CD4-positive, alpha-beta T cell treated with Interferon alpha-2 for 1 hour (primary cell): ENCODE measurements around the gene BPIFB3.
A peak's percentile ranks its signal among the peaks of the same experiment; 100 is the strongest.
"Not testable (repeated sequence)": the region's sequence is repeated elsewhere in the genome, so short reads cannot be mapped to it uniquely, and the experiment has no call there.

Experiments used
- DNase-seq, 2 donors: peaks; one replicate each; pipeline ENCODE4 v3.0.0-alpha.2; 2020 to 2022

BPIFB3 gene

GRCh38 chr20:33091693-33092092, 38.0 kb downstream of the BPIFB3 start:
- no peak for DNase-seq

GRCh38 chr20:33092361-33092760, 38.7 kb downstream of the BPIFB3 start:
- no peak for DNase-seq

DNA sequence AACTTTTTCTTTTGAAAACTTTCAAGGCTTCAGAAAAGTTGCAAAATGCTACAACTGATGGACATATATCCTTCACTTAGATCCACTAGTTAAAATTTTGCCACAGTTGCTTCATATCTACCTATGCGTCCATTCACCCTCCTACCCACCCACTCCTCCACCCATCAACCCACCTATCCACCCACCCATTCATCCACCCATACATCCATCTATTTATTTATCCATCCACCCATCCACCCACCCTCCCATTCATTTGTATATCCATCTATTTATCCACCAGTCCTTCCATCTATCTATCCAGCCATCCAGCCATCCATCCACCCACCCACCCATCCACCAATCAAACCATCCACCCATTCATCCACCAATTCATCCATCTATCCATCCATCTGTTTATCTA, 39.4 kb downstream of the BPIFB3 start:
- DNase-seq, result no peak

DNA sequence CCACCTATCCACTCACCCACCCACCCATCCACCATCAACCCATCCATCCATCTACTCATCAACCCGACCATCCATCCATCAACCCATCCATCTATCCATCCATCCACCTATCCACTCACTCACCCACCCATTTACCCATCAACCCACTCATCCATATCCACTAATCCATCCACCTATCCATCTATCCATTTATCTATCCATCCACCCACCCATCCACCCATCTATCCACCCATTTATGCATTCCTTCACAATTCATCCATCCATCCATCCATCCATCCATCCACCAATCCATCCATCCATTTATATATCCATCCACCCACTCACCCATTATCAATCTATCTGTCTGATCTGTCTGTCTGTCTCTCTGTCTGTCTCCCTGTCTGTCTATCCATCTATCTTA, 39.9 kb downstream of the BPIFB3 start:
- DNase-seq, result no peak

- DNase-seq, result no peak
Measured at GRCh38 chr20:33095249-33095648, 41.5 kb downstream of the BPIFB3 start.

DNA sequence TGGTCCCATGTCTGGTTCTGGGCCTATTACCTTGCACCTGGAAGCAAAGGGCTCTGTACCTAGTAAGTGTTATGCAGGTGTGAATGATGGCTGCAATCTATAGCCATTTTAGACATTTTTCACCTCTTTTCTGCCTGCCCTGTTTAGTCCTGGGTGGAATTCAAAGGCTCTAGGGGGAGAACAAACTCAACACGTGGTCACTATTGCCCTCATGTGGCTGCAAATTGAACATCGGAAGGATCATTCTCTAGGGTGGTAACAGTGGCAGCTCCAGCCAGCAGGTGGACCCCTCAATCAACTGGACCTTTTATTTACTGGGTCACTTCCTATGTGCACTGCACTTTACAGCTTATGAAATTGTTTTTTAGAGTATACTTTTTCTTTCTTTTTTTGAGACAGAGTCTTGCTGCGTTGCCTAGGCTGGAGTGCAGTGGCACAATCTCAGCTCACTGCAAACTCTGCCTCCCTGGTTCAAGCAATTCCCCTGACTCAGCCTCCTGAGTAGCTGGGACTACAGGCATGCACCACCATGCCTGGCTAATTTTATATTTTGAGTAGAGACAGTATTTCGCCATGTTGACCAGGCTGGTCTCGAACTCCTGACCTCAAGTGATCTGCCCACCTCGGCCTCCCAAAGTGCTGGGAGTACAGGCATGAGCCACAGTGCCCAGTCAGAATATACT, 42.3 kb downstream of the BPIFB3 start:
- peak; percentile 27 to 53 for DNase-seq

GRCh38 chr20:33097001-33097400, 43.3 kb downstream of the BPIFB3 start:
- no peak for DNase-seq

- DNase-seq, result no peak
Measured at GRCh38 chr20:33099843-33100538, 46.3 kb downstream of the BPIFB3 start.

- no peak for DNase-seq
Measured at GRCh38 chr20:33103556-33103955, 49.9 kb downstream of the BPIFB3 start.

- DNase-seq, result no peak
Measured at GRCh38 chr20:33104336-33104735, 50.6 kb downstream of the BPIFB3 start.

GRCh38 chr20:33105316-33105924, 51.7 kb downstream of the BPIFB3 start:
- no peak for DNase-seq

- DNase-seq, result not testable (repeated sequence)
Measured at GRCh38 chr20:33106058-33106620, 52.4 kb downstream of the BPIFB3 start.

- DNase-seq, result no peak
Measured at GRCh38 chr20:33108661-33109060, 55.0 kb downstream of the BPIFB3 start.

- DNase-seq, result no peak
Measured at GRCh38 chr20:33110147-33110825, 56.6 kb downstream of the BPIFB3 start.

- DNase-seq, result no peak
Measured at GRCh38 chr20:33111306-33111705, 57.6 kb downstream of the BPIFB3 start.

DNA sequence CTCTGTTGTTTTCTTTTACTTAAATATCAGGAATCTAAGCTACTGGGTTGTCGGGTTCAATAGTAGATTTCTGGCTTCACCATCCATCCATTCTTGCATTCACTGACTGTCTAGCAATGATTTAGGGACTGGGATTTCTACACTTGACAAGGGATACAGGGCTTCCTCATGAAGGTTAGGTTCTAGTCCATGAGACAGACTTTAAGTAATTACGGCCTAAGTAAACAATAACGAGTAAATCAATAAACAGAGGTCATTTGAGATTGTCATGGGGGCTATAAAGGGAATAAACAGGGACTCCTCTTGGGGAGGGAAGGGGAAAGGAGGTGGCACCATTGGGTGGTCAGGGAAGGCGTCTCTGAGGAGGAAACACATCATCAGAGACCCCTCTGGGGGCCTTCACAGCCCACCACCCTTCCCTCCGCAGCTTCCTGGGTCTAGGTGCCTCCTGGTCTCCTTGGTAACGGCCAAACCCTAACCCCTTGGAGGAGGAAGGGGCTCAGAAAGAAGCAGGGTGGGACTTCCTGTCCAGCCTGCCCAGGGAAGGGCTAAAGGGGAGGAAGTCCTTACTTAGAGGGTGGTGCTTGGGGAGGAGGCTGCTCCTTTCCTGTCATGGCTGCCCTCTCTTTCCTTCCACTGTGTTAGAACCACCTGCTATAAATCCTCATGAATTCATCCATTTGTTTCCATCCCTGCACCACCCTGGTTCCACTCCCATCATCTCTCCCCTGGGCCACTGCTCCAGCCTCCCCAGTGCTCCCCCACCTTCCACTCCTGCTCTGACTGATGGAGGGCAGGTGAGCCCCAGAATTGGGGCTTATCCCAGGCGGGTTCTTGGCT, 59.1 kb downstream of the BPIFB3 start:
- DNase-seq, result no peak

DNA sequence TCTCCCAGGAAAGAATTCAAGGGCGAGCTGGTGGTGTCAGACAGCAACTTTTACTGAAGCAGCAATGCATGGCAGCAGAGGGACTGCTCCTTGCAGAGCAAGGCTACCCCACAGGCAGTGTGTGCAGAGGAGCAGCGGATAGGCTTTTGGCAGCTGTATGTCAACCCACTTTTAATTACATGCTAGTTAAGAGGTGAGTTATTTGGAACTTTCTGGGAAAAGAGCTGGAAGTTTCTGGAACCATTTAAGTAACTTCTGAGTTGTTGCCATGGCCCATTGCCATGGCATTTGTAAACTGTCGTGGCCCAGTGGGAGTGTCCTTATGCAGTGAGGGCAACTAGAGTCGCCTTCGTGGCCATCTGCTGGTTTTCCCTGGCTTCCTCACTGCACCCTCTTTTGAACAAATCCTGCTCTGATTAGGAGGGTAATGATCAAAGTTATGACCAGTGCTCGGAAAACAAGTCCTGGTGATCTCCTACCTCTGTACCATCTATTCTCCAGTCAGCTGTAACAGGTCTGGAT, 59.7 kb downstream of the BPIFB3 start:
- DNase-seq, result no peak

- not testable (repeated sequence) for DNase-seq
Measured at GRCh38 chr20:33115501-33115900, 61.8 kb downstream of the BPIFB3 start.

DNA sequence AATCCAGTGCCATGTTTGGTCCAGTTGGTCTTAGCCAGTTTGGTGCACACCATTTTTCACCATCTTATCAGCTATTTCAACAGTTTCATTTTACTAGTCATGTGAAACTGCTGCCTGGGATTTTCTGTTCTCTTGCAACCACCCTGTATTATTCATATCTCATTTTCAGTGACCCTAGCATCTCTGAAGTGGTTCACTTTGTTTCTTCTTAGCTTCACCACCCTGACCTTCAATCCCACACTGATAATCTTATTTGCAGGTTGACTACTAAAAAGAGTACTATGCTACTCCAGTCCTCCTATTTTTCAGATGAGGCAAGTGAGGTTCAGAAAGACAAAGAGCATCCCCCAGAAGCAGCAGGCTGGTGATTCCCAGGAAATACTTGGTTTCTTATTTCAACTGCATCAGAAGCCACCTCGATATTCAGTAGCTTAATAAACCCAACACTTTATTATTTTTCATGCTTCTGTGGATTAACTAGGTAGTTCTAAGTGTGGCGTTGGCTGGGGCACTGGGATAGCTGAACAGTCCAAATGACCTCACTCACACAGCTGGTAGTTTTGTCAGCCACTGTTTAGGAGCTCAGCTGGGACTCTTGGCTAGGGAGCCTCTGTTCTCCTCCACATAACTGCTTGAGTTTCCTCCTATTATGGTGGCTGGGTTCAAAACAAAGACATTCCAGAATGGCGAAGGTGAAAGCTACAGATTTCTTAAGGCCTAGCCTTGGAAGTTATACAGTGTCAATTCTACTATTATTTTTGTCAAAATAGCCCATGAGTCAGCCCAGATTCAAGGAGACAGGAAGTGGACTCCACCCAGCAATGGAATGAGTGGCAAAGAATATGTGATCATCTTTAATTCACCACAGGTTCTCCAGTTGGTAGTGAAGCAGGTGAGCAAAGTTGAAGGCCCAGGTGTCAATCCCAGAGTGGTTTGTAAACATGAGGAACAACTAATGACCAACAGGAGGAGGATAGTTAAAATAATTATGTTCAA, 66.3 kb downstream of the BPIFB3 start:
- DNase-seq, result no peak

GRCh38 chr20:33120934-33121333, 67.2 kb downstream of the BPIFB3 start:
- DNase-seq, result no peak

- not testable (repeated sequence) for DNase-seq
Measured at GRCh38 chr20:33122297-33122696, 68.6 kb downstream of the BPIFB3 start.
